K562 (cell line): ENCODE results near the gene FEN1. TPM values are rescaled to one million over a fixed set of nuclear protein-coding genes. Genes with fewer than 3 reads are reported as not detected.

Experiments
- CBFA2T3 ChIP-seq: fragments of 450-650 bp; IDR thresholded peaks from 2 replicates; pipeline ENCODE4 v1.6.1; 2017
- CHAMP1 ChIP-seq: fragments of 450-650 bp; IDR thresholded peaks from 2 replicates; pipeline ENCODE4 v1.6.1; 2016; ENCODE audit warnings: mild to moderate bottlenecking
- CXXC5 ChIP-seq: fragments of 250-450 bp; sonication (Bioruptor Pico); IDR thresholded peaks from 2 replicates; pipeline ENCODE4 v1.8.0; 2022; ENCODE audit warnings: inconsistent platforms, mild to moderate bottlenecking, moderate library complexity
- KDM1A ChIP-seq, 2 experiments: fragments of 450-650 bp; IDR thresholded peaks; 2 replicates each; pipeline ENCODE4 v1.6.1; 2016; ENCODE audit warnings: mild to moderate bottlenecking in 2 of 2
- KDM4B ChIP-seq, 2 experiments: fragments of 450-650 bp in 1 of 2; sonication (generic) in 1 of 2; IDR thresholded peaks; 2 replicates each; pipeline ENCODE4 v1.6.1; 2016 to 2017; ENCODE audit warnings: borderline replicate concordance in 2 of 2, antibody characterized with exemption in 1 of 2, low read depth in 1 of 2, mild to moderate bottlenecking in 1 of 2
- MEF2D ChIP-seq: conservative IDR thresholded peaks from 2 replicates; pipeline ENCODE4 v1.6.1; 2016; ENCODE audit warnings: low read depth, missing genetic modification characterization, missing compliant biosample characterization
- MTA2 ChIP-seq: fragments of 450-650 bp; IDR thresholded peaks from 2 replicates; pipeline ENCODE4 v1.6.1; 2016; ENCODE audit warnings: low read depth
- POLR2B ChIP-seq: fragments of 450-650 bp; IDR thresholded peaks from 2 replicates; pipeline ENCODE4 v1.6.1; 2018; ENCODE audit warnings: low read depth; ENCODE audit not compliant: partially characterized antibody
- polyA plus RNA-seq, 8 experiments: library from polyadenylated mRNA; depleted of rRNA in 4 of 8; stranded (reverse) in 5 of 8; unstranded in 3 of 8; fragments of >200 nt; fragmentation: Nextera tagmentation in 2 of 8; fragmentation: Illumina TruSeq in 1 of 8; extraction: Ambion mirVana in 2 of 8; extraction: Trizol in 1 of 8; gene quantifications; 2 replicates each; pipeline versions ENCODE4 v1.2.1 to v1.2.3, GENCODE V29; 2011 to 2014; ENCODE audit warnings: inconsistent platforms in 1 of 8, missing spikeins in 1 of 8
- total RNA-seq, 7 experiments: library from RNA; depleted of rRNA in 6 of 7; stranded (reverse); fragments of >200 nt in 6 of 7; fragmentation: Illumina TruSeq in 2 of 7; extraction: Trizol in 2 of 7; gene quantifications; 2 replicates each; pipeline versions ENCODE4 v1.2.1 to v1.2.3, GENCODE V29; 2011 to 2021; ENCODE audit warnings: low replicate concordance in 1 of 7
- TF ChIP-seq, protein P1 (sequence below), 2 experiments: fragments of 450-650 bp in 1 of 2; sonication (generic) in 1 of 2; formaldehyde crosslinking in 1 of 2; IDR thresholded peaks; 2 replicates each; pipeline versions ENCODE4 v1.7.1 to v1.9.0; 2016 to 2022; ENCODE audit warnings: inconsistent platforms in 1 of 2, mild to moderate bottlenecking in 1 of 2, missing genetic modification reagents in 1 of 2
- TF ChIP-seq, protein P2 (sequence below): sonication (generic); formaldehyde crosslinking; IDR thresholded peaks from 2 replicates; pipeline ENCODE4 v1.8.1; 2023; ENCODE audit warnings: mild to moderate bottlenecking, missing genetic modification reagents, moderate library complexity
- TF ChIP-seq, protein P3 (sequence below): sonication (generic); formaldehyde crosslinking; IDR thresholded peaks from 2 replicates; pipeline ENCODE4 v1.9.0; 2022; ENCODE audit warnings: mild to moderate bottlenecking, missing genetic modification reagents

Gene FEN1
- total and polyA plus RNA-seq, 9 of the 15 experiments (the other 6 are each of a cell fraction or from before 2014, with no cell fraction given), result 58.1 to 156 (median 137) TPM

DNA sequence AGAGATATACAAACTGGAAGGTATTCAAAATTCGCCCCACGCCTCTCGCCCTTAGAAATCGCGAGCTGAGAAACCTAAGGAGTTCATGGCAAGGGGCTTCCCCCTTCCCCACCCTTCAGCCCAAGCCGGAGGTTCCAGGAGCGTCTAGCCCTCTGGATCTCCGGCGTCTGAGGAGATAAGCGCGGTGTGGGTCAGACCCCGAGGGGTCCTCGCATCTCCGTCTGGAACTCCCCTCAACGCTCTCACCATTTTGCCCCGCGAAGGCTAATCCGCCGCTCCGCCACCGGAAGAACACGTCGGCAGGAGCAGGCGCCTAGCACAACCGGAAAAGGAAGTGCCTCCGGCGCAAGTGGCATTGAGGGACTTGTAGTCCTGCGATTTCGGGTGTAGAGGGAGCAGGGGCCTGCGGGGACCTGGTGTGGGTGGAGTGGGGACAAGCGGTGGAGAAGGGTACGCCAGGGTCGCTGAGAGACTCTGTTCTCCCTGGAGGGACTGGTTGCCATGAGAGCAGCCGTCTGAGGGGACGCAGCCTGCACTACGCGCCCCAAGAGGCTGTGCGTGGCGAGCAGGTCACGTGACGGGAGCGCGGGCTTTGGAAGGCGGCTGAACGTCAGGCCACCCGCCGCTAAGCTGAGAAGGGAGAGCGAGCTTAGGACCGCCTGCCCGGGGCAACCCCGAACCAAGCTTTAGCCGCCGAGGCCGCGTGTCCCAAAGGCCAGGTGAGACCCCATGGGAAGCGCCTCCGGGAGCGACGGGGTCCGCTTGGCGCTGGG, at the start of gene FEN1, which contains the start of gene TMEM258 (continued):
- TF ChIP-seq CXXC5 (CRISPR knock-in tag) (peak; percentile 94), MTA2 (no peak), CHAMP1 (no peak), MEF2D (tag) (peak; percentile 14; the same call in 1 of the 2 replicates), KDM1A (IDR thresholded peaks at IDR 0.05) (no peak), KDM4B (IDR thresholded peaks at IDR 0.05; ENCODE audit: borderline replicate concordance in 2 of 2, low read depth in 1 of 2) (peak in 1 of 2 experiments; percentile 69; a peak in 2 of 4 replicates), POLR2B (peak; percentile 84), CBFA2T3 (no peak)
- TF ChIP-seq, protein P1, sequence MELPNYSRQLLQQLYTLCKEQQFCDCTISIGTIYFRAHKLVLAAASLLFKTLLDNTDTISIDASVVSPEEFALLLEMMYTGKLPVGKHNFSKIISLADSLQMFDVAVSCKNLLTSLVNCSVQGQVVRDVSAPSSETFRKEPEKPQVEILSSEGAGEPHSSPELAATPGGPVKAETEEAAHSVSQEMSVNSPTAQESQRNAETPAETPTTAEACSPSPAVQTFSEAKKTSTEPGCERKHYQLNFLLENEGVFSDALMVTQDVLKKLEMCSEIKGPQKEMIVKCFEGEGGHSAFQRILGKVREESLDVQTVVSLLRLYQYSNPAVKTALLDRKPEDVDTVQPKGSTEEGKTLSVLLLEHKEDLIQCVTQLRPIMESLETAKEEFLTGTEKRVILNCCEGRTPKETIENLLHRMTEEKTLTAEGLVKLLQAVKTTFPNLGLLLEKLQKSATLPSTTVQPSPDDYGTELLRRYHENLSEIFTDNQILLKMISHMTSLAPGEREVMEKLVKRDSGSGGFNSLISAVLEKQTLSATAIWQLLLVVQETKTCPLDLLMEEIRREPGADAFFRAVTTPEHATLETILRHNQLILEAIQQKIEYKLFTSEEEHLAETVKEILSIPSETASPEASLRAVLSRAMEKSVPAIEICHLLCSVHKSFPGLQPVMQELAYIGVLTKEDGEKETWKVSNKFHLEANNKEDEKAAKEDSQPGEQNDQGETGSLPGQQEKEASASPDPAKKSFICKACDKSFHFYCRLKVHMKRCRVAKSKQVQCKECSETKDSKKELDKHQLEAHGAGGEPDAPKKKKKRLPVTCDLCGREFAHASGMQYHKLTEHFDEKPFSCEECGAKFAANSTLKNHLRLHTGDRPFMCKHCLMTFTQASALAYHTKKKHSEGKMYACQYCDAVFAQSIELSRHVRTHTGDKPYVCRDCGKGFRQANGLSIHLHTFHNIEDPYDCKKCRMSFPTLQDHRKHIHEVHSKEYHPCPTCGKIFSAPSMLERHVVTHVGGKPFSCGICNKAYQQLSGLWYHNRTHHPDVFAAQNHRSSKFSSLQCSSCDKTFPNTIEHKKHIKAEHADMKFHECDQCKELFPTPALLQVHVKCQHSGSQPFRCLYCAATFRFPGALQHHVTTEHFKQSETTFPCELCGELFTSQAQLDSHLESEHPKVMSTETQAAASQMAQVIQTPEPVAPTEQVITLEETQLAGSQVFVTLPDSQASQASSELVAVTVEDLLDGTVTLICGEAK (IDR thresholded peaks at IDR 0.05), result peak; percentile 99
- TF ChIP-seq, protein P1 (CRISPR knock-in tag; IDR thresholded peaks at IDR 0.05), result no peak
- TF ChIP-seq, protein P2, sequence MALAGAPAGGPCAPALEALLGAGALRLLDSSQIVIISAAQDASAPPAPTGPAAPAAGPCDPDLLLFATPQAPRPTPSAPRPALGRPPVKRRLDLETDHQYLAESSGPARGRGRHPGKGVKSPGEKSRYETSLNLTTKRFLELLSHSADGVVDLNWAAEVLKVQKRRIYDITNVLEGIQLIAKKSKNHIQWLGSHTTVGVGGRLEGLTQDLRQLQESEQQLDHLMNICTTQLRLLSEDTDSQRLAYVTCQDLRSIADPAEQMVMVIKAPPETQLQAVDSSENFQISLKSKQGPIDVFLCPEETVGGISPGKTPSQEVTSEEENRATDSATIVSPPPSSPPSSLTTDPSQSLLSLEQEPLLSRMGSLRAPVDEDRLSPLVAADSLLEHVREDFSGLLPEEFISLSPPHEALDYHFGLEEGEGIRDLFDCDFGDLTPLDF (CRISPR knock-in tag), result peak; percentile 97
- TF ChIP-seq, protein P3, sequence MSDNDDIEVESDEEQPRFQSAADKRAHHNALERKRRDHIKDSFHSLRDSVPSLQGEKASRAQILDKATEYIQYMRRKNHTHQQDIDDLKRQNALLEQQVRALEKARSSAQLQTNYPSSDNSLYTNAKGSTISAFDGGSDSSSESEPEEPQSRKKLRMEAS (CRISPR knock-in tag), result peak; percentile 96
